GM19238 (cell line): Measurements from ENCODE around the gene ARHGEF10L.
"Not testable (repeated sequence)": the region's sequence is repeated elsewhere in the genome, so short reads cannot be mapped to it uniquely, and the experiment has no call there.

Experiments
- DNase-seq: peaks from one replicate; pipeline ENCODE4 v3.0.0; 2011; ENCODE audit warnings: low spot score; ENCODE audit not compliant: insufficient read length

The ARHGEF10L gene

GRCh38 chr1:17733661-17734060 lies 194.2 kb downstream of the ARHGEF10L start:
- DNase-seq = no peak

- DNase-seq = no peak
Measured at GRCh38 chr1:17734609-17735008, 195.1 kb downstream of the ARHGEF10L start.

- DNase-seq = no peak
Measured at GRCh38 chr1:17735348-17735747, 195.8 kb downstream of the ARHGEF10L start.

- DNase-seq = no peak
Measured at GRCh38 chr1:17735793-17736192, 196.3 kb downstream of the ARHGEF10L start.

- DNase-seq = no peak
Measured at GRCh38 chr1:17736625-17737024, 197.1 kb downstream of the ARHGEF10L start.

GRCh38 chr1:17739050-17739449 lies 199.6 kb downstream of the ARHGEF10L start:
- no peak for DNase-seq

- DNase-seq = no peak
Measured at GRCh38 chr1:17741052-17741451, 201.6 kb downstream of the ARHGEF10L start.

- DNase-seq = no peak
Measured at GRCh38 chr1:17742583-17742982, 203.1 kb downstream of the ARHGEF10L start.

GRCh38 chr1:17743008-17743647 lies 203.6 kb downstream of the ARHGEF10L start:
- no peak for DNase-seq

- no peak for DNase-seq
Measured at GRCh38 chr1:17743925-17744324, 204.4 kb downstream of the ARHGEF10L start.

GRCh38 chr1:17744666-17745478 lies 205.4 kb downstream of the ARHGEF10L start:
- DNase-seq = no peak

- no peak for DNase-seq
Measured at GRCh38 chr1:17745479-17745955, 206.0 kb downstream of the ARHGEF10L start.

- not testable (repeated sequence) for DNase-seq
Measured at GRCh38 chr1:17746281-17746680, 206.8 kb downstream of the ARHGEF10L start.

- DNase-seq = no peak
Measured at GRCh38 chr1:17746920-17747319, 207.4 kb downstream of the ARHGEF10L start.
